ENCODE results near the gene PLCB1.
"Not testable (repeated sequence)": the region's sequence is repeated elsewhere in the genome, so short reads cannot be mapped to it uniquely, and the experiment has no call there.

PLCB1 gene

DNA sequence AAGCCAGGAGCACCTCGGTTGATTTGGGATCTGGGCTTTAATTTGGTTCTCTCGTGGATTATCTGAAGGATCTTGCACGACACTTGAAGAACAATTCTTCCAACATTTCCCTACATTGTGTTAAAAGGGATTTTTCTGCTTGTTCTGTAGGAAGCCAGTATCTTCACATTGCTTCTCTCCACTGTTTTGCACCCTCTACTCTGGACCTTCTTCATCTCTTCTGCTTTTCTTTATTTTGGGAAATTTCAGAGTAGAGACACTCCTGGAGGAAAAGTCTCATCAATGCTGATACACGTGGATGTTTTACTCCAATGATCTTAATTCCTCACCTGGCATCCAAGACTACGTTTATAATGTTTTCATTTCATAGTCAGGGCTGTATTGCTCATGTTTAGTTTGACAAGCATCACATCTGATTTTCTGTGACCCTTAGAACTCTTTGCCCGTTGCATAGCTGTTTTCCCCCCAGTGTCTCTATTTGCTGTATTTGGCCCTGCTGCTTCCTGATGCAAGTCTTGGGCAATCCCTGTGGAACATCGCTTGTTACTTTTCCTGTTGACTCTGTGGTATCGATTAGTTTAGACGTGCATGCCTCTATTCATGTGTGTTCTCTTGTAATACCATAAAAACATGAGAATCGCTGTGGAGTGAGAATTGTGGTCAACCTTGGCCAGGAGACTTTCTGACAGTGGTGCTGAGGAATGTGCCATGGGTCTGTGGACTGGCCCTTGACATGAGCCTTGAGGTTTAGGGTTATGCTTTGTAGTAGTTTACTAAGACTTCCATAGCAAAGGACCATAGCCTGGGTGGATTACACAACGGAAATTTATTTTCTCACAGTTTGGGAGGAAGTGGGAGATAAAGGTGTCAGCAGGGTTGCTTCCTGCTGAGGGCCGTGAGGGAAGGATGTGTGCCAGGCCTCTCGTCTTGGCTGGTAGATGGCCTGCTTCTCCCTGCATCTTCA is 12.5 kb downstream of the PLCB1 start:
- Mint-ChIP-seq H3K9me3 (no peaks in the 10 kb centered on the region), H3K27me3 (peaks cover 3% of the 10 kb centered on the region), H3K4me3 (peak overlapping the region; percentile 24), H3K36me3 (ENCODE audit: low read depth) (no peaks in the 10 kb centered on the region), H3K27ac (peak overlapping the region; percentile 32), H3K4me1 (ENCODE audit: low read depth) (peaks cover 23% of the 10 kb centered on the region)

DNA sequence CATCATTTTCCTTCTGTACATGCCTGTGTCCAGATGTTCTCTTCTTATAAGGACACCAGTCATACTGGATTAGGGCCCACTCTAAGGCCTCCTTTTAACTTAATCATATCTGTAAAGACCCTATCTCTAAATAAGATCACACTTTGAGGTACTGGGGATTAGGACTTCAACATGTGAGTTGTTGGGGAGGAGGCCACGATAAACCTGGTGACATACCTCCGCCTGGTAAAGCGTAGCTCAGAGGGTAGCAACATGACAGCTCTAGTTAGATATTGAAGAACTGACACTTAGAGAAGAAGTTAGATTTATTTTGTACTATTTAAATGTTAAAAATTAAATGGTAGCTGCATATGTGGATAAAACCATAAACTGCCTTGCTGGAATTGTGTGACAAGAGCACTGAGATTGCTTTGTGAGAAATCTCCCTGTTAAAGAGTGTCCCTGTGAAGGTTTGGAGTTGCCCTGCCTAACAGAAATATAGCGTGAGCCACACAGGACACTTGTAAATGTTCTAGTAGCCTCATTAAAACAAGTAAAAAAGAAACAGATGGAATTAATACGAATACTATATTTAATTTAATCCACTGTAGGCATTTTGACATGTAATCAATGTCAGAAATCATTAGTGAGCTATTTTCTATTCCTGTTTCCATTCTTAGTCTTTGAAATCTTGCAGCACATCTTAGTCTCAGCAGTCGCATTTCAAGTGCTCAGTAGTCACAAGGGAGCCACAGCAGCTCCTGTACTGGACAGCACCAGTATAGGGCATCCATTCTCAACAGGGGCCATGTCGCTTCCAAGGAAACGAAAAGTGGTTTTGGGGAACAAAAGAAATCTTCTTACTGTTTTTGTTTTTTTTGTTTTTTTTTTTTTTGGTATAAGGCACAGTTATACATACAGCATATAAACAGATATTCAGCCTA is 13.4 kb downstream of the PLCB1 start:
- no peak overlapping the region for H3K4me3 Mint-ChIP-seq
- H3K27me3 Mint-ChIP-seq, result peaks cover 3% of the 10 kb centered on the region

DNA sequence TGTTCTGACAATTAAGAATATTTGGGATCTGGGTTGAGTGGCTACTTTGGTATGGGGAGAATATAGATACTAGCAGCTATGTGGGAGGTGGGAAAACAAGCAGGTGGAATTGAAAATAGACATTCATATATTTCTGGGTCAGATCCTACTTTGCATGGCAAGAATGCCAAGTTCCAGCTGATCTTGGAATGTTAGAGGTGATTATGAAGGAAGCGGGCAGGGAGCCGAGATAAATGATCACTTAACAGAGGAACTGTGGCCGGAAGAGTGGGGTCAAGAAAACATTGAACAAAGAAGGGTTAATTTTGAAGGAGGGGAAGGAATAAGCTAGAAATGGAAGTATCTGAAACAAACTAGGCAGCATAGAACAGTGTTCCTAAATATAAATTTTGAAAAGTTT is 15.4 kb downstream of the PLCB1 start:
- Mint-ChIP-seq H3K27ac (no peak overlapping the region), H3K9me3 (no peaks in the 10 kb centered on the region), H3K4me3 (no peak overlapping the region), H3K36me3 (ENCODE audit: low read depth) (no peaks in the 10 kb centered on the region), H3K4me1 (ENCODE audit: low read depth) (peaks cover 41% of the 10 kb centered on the region), H3K27me3 (peaks cover 3% of the 10 kb centered on the region)

More for the DNA sequence above, 13.4 kb downstream of the PLCB1 start:
- no peaks in the 10 kb centered on the region for H3K9me3 Mint-ChIP-seq
- H3K36me3 Mint-ChIP-seq (ENCODE audit: low read depth), result no peaks in the 10 kb centered on the region
- H3K27ac Mint-ChIP-seq, result peak overlapping the region; percentile 32
- peaks cover 23% of the 10 kb centered on the region for H3K4me1 Mint-ChIP-seq (ENCODE audit: low read depth)

DNA sequence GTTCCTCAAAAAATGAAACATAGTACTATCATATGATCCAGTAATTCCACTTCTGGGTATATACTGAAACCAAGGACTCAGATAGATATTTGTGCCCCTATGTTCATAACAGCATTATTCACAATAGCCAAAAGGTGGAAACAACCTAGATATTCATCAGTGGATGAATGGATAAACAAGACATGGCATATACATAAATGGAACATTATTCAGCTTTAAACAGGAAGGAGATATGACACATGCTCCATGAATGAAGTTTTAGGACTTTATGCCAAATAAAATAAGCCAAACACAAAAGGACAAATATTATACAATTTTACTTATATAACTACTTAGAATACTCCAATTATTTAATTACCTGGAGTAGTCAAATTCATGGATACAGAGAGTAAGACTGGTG is 16.4 kb downstream of the PLCB1 start:
- no peaks in the 10 kb centered on the region for H3K36me3 Mint-ChIP-seq (ENCODE audit: low read depth)
- no peaks in the 10 kb centered on the region for H3K9me3 Mint-ChIP-seq
- H3K27ac Mint-ChIP-seq, result no peak overlapping the region
- H3K4me1 Mint-ChIP-seq (ENCODE audit: low read depth), result peaks cover 51% of the 10 kb centered on the region
- H3K4me3 Mint-ChIP-seq, result no peak overlapping the region
- H3K27me3 Mint-ChIP-seq, result peaks cover 3% of the 10 kb centered on the region

DNA sequence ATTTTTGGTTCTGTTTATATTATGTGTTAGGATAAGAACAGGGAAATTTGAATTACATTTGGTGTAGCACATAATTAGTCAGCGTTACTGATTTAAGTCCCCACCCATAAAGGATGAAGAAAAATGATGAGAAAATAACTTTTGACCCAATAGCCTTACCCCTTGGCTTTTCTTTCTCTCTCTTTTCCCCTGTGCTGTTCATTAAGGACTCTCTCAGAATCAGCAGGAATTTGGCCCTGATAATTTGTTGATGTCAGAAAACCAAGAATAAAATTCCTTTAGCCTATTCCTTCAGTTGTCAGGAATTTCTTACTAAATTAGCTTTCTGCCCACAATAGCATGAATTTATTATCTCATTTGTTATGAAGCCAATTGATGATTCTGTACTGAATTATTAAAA is 18.5 kb downstream of the PLCB1 start:
- Mint-ChIP-seq H3K4me3 (no peak overlapping the region), H3K27me3 (peaks cover 3% of the 10 kb centered on the region), H3K9me3 (no peaks in the 10 kb centered on the region), H3K27ac (no peak overlapping the region), H3K4me1 (ENCODE audit: low read depth) (peaks cover 58% of the 10 kb centered on the region), H3K36me3 (ENCODE audit: low read depth) (no peaks in the 10 kb centered on the region)

DNA sequence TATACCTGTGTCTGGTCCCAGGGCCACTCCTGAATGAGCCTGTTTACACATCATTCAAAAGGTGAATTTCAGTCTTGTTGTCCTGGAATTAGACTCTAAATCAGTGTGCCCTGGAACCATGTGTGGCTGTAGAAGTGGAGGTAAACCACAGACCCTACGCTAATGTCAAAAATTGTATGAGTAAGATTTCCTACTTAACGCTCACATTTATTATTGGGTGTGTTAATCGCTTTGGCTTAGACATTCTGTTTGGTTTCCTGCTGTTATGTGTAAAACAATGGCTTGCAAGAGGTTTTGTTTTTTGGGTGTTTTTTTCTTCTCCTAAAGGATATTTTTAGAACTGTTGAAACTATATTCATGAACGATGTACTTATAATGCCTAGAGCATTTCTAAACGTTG is 19.3 kb downstream of the PLCB1 start:
- no peaks in the 10 kb centered on the region for H3K36me3 Mint-ChIP-seq (ENCODE audit: low read depth)
- H3K4me3 Mint-ChIP-seq, result no peak overlapping the region
- no peaks in the 10 kb centered on the region for H3K9me3 Mint-ChIP-seq
- peaks cover 62% of the 10 kb centered on the region for H3K4me1 Mint-ChIP-seq (ENCODE audit: low read depth)
- peaks cover 3% of the 10 kb centered on the region for H3K27me3 Mint-ChIP-seq
- H3K27ac Mint-ChIP-seq, result peak overlapping the region; percentile 17

DNA sequence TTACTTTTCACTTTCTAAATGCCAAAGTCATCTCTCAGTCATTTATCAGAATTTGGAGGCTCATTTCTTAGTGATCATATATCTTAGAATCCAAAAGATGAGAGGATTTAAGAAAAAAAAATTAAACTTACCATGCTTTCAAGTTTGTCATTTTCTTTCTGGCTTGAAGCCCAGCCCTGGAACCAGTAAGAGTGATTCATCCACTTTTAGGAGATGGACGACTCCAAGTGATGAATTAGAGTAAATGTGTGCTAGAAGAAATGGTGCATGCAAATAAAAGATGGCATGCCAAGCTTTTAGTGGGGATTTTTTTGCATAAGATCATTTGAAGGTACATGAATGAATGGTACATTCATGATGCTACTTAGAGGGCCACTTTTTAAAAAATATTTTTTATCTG is 20.1 kb downstream of the PLCB1 start:
- H3K27ac Mint-ChIP-seq, result no peak overlapping the region

DNA sequence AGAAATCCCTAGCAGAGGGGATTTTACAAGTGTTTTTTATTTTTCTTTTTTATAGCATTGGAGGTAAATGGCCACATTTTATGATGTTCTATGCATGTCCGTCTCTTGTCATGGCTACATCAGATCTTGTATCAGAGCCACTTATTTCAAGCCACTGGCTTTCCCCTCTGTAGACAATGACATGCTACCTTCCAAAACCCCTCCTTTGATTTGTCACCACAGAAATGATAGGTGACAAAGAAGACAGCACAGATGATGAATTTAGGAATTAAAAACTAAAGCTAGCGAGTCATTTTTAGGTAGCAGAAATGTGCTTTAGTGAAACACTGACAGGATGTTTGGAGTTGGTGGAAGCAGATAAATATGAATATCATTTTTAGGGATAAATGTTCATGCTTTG is 20.8 kb downstream of the PLCB1 start:
- H3K4me3 Mint-ChIP-seq, result no peak overlapping the region
- no peaks in the 10 kb centered on the region for H3K36me3 Mint-ChIP-seq (ENCODE audit: low read depth)
- H3K4me1 Mint-ChIP-seq (ENCODE audit: low read depth), result peaks cover 65% of the 10 kb centered on the region
- H3K27me3 Mint-ChIP-seq, result no peaks in the 10 kb centered on the region
- H3K9me3 Mint-ChIP-seq, result no peaks in the 10 kb centered on the region
- peak overlapping the region; percentile 5 for H3K27ac Mint-ChIP-seq

More for the DNA sequence above, 20.1 kb downstream of the PLCB1 start:
- Mint-ChIP-seq H3K36me3 (ENCODE audit: low read depth) (no peaks in the 10 kb centered on the region), H3K9me3 (no peaks in the 10 kb centered on the region), H3K4me1 (ENCODE audit: low read depth) (peaks cover 69% of the 10 kb centered on the region), H3K4me3 (no peak overlapping the region), H3K27me3 (peaks cover 3% of the 10 kb centered on the region)

DNA sequence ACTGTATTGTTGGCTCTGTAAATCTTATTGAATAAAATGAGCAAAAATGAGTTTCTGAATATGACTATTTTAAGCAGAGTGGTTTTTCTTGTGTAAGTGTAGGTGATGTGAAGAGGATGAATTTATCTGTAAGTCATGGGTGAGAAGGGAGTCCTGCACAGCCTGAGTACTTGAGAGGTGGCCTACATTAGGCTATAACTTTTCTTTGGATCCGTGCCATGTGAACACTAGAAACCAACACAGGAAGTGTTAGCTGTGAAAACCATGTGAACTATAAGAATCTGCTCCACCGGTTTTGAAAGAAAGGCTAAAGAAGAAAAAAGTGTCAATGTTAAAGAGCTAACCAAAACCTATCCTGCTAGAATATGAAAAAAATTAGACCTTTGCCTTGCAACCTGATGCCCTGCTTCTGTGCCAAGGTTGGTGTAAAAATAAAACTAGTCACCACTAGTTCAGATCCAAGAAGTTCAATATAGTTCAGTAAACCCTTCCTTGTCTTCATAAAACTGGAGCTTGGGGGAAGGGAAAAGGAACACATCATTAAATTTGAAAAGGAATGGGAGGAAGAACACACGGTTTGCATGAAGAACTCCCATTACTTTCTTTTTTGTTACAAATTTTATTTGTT is 21.3 kb downstream of the PLCB1 start:
- peaks cover 65% of the 10 kb centered on the region for H3K4me1 Mint-ChIP-seq (ENCODE audit: low read depth)
- H3K9me3 Mint-ChIP-seq, result no peaks in the 10 kb centered on the region
- H3K36me3 Mint-ChIP-seq (ENCODE audit: low read depth), result peaks cover 5% of the 10 kb centered on the region
- no peaks in the 10 kb centered on the region for H3K27me3 Mint-ChIP-seq
- H3K27ac Mint-ChIP-seq, result peak overlapping the region; percentile 5
- H3K4me3 Mint-ChIP-seq, result no peak overlapping the region

DNA sequence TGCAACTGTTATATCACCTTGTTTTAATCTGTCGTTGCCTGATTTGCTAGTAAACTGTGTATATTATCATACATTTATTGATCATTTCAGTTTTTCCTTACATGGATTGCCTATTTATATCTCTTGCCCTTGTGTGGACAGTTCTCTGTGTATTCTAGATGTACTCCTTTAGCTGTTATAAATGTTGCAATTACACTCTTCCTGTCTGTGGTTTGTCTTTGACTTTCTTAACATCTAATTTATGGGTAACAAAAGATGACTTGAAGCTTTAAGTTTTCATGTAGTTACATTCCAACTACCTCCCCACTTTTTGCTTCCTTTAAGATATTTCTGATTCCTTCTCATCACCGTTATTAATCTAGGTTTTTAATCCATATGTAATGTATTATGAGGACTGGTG is 22.6 kb downstream of the PLCB1 start:
- Mint-ChIP-seq H3K4me1 (ENCODE audit: low read depth) (peaks cover 65% of the 10 kb centered on the region), H3K27ac (no peak overlapping the region), H3K27me3 (no peaks in the 10 kb centered on the region), H3K36me3 (ENCODE audit: low read depth) (peaks cover 7% of the 10 kb centered on the region), H3K9me3 (no peaks in the 10 kb centered on the region), H3K4me3 (no peak overlapping the region)

DNA sequence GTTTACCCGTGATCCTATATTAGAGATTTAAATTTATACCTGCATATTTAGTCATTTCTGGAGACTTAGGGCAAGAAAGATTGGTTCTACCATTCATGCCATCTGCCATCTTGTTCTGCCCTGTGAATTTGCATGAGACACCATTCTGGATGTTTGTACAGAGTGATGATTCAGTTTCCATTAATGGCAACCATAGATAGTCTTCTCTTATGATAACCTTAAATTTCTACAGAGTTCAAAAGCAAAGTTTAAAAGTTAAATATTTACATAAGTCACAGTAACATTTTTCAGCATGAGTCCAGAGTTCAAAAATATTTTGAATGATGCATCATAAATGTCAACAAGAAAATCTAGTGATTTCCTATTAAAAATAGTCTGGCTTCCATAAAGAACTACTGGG is 23.2 kb downstream of the PLCB1 start:
- Mint-ChIP-seq H3K27me3 (no peaks in the 10 kb centered on the region), H3K27ac (no peak overlapping the region), H3K4me3 (no peak overlapping the region), H3K4me1 (ENCODE audit: low read depth) (peaks cover 65% of the 10 kb centered on the region), H3K36me3 (ENCODE audit: low read depth) (peaks cover 11% of the 10 kb centered on the region), H3K9me3 (peaks cover 5% of the 10 kb centered on the region)

DNA sequence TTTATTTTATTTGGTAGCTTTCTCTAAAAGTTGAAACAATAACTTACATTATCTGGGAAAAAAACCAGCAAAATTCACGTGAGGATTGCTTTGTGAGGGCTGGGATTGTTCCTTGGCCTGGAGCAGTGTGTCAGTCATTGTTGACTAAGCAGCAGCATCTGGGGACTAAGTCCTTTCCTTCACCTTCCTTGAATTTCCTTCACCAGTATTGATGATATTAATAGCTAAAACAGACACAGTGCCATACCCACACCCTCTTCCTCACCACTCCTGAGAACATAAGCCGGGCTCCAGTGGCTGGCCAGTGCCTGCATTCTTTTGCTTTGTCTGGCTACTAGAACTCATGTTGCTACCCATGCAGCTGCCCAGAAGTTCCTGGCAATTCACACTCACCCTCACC is 23.7 kb downstream of the PLCB1 start:
- Mint-ChIP-seq H3K4me3 (no peak overlapping the region), H3K9me3 (peaks cover 5% of the 10 kb centered on the region), H3K27me3 (no peaks in the 10 kb centered on the region), H3K27ac (no peak overlapping the region), H3K36me3 (ENCODE audit: low read depth) (peaks cover 11% of the 10 kb centered on the region), H3K4me1 (ENCODE audit: low read depth) (peaks cover 64% of the 10 kb centered on the region)

DNA sequence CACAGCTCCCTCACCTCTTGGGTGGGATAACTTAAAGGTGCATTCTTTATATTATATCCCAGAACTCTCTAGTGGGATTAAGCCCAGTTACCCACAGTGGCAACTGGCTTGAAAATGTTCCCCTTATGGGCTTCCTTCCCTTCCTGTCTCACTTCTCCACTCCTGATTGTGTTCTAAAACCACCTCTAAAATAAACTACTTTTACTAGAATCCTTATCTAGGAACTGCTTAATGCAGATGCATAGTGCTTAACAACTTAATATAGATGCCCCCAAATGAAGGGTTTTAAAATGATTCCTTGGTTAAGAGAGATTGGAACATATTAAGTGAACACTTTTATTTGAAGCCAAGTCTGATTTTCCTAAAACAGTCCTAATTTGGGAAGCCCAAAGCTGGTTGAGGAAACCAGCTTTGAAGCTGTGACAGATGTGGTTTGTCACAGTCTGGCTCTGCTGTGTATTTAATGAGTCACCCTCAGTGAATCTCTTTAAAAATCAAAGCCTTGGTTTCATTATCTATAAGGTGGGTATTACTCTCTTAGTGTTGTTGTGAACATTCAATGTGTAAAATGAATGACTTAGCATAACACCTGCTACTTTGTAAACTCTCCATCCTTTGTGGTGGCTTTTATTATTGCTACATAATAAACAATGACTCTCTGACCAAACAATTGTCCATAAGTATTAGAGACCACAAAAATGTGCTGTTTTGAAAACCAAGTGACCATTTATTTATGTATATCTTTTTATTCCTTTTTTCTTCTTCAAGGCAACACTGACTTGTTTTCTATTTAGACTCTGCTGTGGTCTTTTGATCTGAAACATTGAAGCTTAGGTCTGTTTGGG is 24.4 kb downstream of the PLCB1 start:
- Mint-ChIP-seq H3K27me3 (no peaks in the 10 kb centered on the region), H3K9me3 (peaks cover 5% of the 10 kb centered on the region), H3K4me3 (no peak overlapping the region), H3K36me3 (ENCODE audit: low read depth) (peaks cover 11% of the 10 kb centered on the region), H3K27ac (no peak overlapping the region), H3K4me1 (ENCODE audit: low read depth) (peaks cover 61% of the 10 kb centered on the region)

DNA sequence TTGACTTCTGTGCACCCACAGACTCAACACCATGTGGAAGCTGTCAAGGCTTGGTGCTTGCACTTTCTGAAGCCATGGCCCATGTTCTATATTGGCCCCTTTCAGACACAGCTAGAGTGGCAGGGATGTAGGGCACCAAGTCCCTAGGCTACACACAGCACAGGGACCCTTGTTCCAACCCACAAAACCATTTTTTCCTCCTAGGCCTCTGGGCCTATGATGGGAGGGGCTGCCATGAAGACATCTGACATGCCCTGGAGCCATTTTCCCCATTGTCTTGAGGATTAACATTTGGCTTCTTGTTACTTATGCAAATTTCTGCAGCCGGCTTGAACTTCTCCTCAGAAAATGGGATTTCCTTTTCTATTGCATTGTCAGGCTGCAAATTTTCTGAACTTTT is 27.2 kb downstream of the PLCB1 start:
- peaks cover 11% of the 10 kb centered on the region for H3K36me3 Mint-ChIP-seq (ENCODE audit: low read depth)
- H3K4me3 Mint-ChIP-seq, H3K27ac Mint-ChIP-seq, H3K9me3 Mint-ChIP-seq, H3K27me3 Mint-ChIP-seq: not testable (repeated sequence)
- H3K4me1 Mint-ChIP-seq (ENCODE audit: low read depth), result peaks cover 38% of the 10 kb centered on the region

All from stimulated activated naive CD8-positive, alpha-beta T cell treated with anti-CD3 and anti-CD28 coated beads, Interleukin-15, Interleukin-2, amounts not matched to agents 100 ng/mL and 50 ng/mL, for 24 hours (primary cell).